Stimulated activated CD4-positive, alpha-beta T cell treated with anti-CD3 and anti-CD28 coated beads, TNF-alpha, amount 100 ng/mL, for 48 hours (primary cell): ENCODE results near the gene FAM83D.
"Not testable (repeated sequence)": the region's sequence is repeated elsewhere in the genome, so short reads cannot be mapped to it uniquely, and the experiment has no call there.

ENCODE experiments used
- DNase-seq, 3 donors: peaks; one replicate each; pipeline ENCODE4 v3.0.0-alpha.2; 2020; ENCODE audit warnings: low read depth in 3 of 3

FAM83D gene

GRCh38 chr20:38965264-38965663, 39.0 kb downstream of the FAM83D start:
- DNase-seq: no peak

- DNase-seq: no peak
Measured at GRCh38 chr20:38968090-38968489, 41.9 kb downstream of the FAM83D start.

- no peak for DNase-seq
Measured at GRCh38 chr20:38969708-38970107, 43.5 kb downstream of the FAM83D start.

GRCh38 chr20:38970302-38970701, 44.1 kb downstream of the FAM83D start:
- DNase-seq: no peak

GRCh38 chr20:38973107-38973506, 46.9 kb downstream of the FAM83D start:
- no peak for DNase-seq

GRCh38 chr20:38973645-38974044, 47.4 kb downstream of the FAM83D start:
- DNase-seq: no peak

GRCh38 chr20:38975539-38976120, 49.4 kb downstream of the FAM83D start:
- DNase-seq: no peak

- no peak for DNase-seq
Measured at GRCh38 chr20:38979434-38979833, 53.2 kb downstream of the FAM83D start.

- no peak for DNase-seq
Measured at GRCh38 chr20:38979842-38980241, 53.6 kb downstream of the FAM83D start.

GRCh38 chr20:38982291-38982690, 56.1 kb downstream of the FAM83D start:
- no peak for DNase-seq

- DNase-seq: no peak
Measured at GRCh38 chr20:38985060-38985459, 58.8 kb downstream of the FAM83D start.

- DNase-seq: no peak
Measured at GRCh38 chr20:38985603-38986170, 59.5 kb downstream of the FAM83D start.

- DNase-seq: no peak
Measured at GRCh38 chr20:38986663-38987062, 60.4 kb downstream of the FAM83D start.

GRCh38 chr20:38987777-38988176, 61.6 kb downstream of the FAM83D start:
- DNase-seq: no peak

GRCh38 chr20:38990728-38991127, 64.5 kb downstream of the FAM83D start:
- DNase-seq: no peak

GRCh38 chr20:38991814-38992704, 65.8 kb downstream of the FAM83D start:
- no peak for DNase-seq

GRCh38 chr20:38995536-38996044, 69.4 kb downstream of the FAM83D start:
- DNase-seq: no peak

GRCh38 chr20:38996866-38997265, 70.6 kb downstream of the FAM83D start:
- not testable (repeated sequence) for DNase-seq

GRCh38 chr20:38997622-38998021, 71.4 kb downstream of the FAM83D start:
- peak; percentile 41 to 54 (median 42) for DNase-seq

- DNase-seq: no peak
Measured at GRCh38 chr20:38999217-38999616, 73.0 kb downstream of the FAM83D start.

GRCh38 chr20:38999965-39000910, 74.0 kb downstream of the FAM83D start:
- no peak for DNase-seq
